HG03520 (cell line): ENCODE data around the gene MPST.
"Not testable (repeated sequence)": the region's sequence is repeated elsewhere in the genome, so short reads cannot be mapped to it uniquely, and the experiment has no call there.

Experiments
- ATAC-seq: cut with Tn5 transposase; IDR thresholded peaks from one replicate; pipeline ENCODE4 v1.9.1; 2021; ENCODE audit warnings: mild to moderate bottlenecking, moderate library complexity; ENCODE audit not compliant: unreplicated experiment

The MPST gene

DNA sequence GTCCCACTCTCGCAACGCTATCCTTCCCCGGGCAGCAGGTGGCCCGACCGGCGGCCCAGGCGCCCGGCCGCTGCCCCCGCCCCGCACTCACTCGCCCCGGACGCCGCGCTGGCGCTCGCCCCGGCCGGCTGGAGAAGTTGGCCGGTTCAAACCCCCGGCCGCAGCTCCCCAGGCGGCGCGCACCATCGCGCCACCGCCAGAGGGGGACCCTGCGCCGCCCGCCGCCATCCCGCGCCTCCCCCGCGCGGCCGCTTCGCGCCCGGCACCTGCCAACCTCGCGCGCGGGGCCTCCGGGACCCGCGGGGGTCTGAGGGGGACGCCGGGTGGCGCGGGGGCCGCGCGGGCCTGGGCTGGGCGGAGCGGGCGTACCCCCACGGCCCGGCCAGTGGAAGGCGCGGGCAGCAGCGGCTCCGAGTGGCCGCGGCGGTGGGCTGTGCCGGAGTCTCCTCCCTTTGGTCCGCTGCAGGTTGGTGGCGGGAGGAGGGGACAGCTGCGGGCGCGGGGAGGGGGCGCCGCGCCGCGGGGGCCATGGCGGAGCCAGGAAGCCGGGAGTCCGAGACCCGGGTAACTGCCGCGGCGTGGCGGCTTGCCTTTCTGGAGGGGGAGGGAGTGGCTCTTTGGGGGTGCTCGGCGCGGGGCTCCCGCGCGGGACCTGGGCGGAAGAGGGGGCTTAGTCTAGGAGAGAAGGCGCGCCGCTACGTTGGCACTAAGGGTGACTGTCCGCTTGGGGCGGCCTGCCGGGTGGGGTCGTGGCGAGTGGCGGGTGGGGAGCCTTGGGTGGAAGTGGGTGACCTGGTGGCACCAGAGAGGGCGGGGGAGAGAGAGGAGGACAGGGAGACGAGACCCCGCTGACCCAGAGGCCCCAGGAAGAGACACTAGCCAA is at the start of gene MPST, which contains the start of gene TST:
Gene MPST (plus strand): TSS at position 434 of the 883 bp plus-strand sequence. CDS start 95 bp downstream, at position 529.
Gene TST (minus strand): TSS at position 139 of the 883 bp plus-strand sequence. CDS start 715 bp downstream, outside the sequence.
- ATAC-seq, result no peak

DNA sequence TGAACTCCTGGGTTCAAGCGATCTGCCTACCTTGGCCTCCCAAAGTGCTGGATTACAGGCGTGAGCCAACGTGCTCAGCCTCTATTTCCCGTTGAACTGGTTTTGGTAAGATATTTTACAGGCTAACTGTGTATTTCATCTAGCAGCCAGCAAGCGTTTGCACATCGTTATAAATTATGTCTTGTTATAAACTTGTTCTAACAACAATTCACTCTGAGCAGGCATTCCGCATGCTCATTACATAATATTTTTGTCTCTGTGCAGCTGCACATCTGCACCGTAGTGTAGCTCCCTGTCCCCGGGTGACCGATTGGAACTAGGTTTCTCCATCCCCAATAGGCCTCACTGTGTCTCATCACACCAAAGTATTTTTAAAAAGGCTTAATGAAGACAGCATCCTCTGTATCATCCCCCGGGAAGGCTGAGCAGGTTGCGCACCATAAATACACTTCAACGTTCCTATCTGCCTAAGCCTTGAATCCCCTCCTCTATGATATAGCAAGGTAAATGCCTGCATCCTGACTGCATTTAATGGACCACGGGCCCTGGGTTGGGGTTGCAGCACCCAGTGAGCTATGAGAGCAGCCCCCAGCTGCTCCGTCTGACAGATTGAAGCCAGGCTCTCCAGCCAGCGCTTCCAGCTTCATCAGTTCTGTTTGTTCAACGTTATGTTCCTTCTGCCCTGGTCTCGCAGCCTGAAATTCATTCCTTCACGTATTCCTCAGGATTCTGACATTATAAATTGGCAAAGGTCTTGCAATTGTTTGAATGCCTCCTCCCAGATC is 48.0 kb upstream of the MPST start:
- ATAC-seq, result no peak

DNA sequence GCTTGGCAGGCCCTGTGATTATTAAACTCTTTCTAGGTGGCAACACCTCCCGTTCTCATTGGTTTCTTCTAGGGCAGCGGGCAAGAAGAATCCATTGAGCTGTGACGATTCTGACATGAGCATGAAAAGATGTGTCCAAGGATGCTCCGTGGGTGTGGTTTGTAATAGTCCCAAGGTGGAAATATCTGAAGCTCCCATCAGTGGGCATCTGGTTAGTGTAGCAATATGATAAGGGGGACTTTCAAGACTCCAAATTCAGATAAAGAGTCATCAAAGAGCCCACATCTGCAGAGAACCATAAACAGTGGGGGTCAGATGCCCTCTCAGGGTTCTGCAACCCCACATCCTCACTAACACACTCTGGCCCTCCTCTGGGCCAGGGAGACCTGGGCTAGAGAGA is 42.9 kb upstream of the MPST start:
- no peak for ATAC-seq

DNA sequence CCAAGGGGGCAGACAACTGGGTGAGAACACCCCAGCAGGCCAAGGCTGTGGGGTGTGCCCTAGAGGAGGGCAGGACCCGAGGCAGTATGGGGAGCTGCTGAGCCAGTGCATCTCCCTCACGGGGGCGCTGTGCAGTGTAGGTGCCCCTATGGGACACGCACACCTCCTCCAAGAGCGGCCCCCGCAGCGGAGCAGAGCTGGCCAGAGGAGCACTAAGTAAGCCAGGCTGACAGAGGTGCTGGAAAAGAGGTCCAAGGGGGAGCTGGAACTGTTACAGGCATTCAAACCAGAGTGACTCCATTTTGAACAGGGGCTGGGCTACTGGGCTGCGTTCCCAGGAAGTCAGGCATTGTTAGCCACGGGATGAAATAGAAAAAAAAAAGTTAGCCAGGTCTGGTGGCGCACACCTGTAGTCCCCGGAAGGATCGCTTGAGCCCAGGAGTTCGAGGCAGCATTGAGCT is 42.1 kb upstream of the MPST start:
- no peak for ATAC-seq

DNA sequence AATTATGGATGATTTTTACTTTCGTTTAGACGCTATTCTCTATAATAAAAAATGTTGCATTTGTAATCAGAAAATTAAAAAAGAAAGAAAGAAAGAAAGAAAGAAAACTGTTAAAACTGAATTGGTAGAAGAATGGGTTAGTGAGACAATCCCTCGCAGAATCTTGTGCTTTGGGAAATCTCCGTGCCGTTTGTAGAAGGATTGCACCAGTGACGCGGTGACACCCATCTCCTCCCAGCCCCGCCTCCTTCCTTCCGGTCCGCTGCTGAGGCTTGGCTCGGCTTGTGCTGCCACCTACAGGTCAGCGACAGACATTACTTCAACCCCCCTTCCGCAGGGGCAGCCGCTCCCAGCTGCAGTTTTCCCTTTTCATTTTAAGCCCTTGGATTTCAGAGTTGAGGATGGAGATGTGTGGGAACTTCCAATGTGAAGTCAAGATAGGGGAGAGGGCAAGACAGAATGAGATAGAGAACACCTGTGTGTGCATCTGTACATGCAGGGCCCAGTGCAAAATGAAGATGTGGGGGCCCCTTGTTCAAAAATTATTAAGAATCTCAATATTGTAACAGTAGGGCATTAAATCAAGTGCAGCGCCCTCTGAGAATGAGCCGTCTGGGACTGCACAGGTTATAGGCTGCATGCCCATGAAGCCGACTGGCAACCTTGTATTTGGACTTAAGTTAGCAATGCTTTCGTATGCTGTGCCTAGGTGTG is 41.4 kb upstream of the MPST start:
- peak; percentile 65 for ATAC-seq

DNA sequence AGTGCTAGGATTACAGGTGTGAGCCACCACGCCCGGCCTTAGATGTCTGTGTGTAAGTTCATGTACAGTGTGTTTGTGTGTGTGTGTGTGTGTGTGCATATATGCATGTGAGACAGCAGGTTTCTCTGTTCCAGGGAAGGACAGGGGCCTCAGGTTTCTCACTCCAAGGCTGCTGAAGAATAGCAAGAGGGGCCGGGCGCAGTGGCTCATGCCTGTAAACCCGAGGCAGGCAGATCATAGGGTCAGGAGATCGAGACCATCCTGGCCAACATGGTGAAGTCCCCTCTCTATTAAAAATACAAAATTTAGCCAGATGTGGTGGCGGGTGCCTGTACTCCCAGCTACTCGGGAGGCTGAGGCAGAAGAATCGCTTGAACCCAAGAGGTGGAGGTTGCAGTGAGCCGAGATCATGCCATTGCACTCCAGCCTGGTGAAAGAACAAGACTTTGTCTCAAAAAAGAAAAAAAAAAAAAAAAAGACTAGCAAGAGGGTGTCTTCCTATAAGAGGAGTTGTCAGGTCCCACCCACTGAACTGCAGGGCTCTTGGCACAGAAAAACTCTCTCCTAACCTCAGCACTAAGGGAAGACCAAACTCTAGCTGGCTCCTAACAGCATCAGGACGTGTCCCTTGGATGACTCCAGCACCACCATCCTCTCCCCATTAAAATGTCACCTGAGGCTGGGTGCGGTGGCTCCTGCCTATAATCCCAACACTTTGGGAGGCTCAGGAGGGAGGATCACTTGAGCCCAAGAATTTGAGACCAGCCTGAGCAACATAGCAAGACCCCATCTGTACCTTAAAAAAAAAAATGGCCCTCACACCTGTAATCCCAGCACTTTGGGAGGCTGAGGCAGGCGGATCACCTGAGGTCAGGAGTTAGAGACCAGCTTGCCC is 40.3 kb upstream of the MPST start:
- no peak for ATAC-seq

DNA sequence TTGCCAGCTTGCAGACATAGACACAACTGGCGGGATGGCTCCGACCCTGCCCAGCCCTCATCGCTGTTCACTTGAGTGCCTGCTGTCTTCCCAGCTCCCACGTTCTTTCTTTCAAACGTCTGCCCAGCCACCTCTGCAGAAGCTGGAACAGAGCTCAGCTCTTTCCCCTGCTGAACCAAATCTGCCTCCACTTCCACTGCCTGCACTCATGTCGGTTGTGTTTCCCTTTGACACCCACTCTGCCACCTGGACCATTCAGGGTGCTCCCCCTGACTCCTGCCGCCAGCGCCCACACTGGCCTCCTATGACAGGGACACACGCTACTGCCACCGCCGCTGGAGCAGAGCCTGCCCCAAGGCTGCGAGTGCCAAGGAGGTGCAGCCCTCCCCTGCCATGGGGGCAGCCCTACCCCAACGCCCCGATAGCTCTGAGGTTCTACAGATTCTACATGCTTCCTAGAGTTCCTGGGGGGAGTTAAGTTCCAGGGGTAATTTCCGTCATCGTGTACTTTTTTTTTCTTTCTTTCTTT is 38.2 kb upstream of the MPST start:
- no peak for ATAC-seq

DNA sequence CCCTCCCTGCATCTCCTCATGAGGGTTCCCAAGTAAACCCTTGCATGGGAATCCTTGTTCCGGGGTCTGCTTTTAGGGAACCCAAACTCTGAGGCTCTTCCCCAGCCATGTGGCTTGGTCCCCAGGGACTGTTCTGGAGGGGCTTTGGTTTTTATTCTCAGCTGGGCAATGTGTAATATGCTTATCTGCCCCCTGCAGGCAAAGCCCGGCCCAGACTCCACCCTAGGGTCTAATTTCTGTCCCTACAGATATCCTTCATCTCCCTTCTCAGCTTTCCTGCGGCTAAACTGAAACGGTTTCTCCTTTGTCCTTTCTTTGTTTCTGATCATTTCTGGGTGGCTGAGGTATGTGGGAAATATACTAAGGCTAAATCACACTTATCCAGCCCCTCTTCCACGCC is 37.4 kb upstream of the MPST start:
- no peak for ATAC-seq

DNA sequence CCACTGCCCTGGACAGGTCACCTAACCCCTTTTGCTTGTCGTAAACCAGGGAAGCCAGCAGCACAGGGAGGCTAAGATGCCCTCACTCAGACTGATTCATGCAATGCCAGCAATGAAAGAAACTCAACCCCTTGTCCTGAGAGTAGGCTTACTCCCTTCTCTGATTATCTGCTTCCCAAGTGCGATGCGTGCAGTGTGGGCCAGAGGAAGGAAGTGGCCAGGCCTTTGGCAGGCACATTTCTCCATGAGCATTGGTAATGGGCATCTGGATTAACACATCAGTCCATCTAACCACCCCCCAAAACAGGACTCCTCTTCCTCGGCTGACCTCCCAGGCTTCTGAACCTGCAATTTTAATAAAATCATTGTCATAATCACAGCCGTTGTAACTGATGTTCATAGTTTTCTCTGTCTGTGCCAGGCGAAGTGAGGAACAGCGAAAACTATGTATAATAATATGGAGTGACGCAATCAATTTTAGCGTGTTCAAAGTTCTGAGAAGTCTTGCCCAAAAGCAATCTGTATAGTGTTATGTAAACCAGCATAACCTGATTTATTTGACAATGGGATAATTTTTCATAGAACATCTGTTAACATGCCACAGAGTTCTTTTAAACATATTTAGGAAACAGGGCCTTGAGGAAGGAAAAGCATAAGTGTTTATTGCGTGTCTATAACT is 34.2 kb upstream of the MPST start:
- no peak for ATAC-seq

DNA sequence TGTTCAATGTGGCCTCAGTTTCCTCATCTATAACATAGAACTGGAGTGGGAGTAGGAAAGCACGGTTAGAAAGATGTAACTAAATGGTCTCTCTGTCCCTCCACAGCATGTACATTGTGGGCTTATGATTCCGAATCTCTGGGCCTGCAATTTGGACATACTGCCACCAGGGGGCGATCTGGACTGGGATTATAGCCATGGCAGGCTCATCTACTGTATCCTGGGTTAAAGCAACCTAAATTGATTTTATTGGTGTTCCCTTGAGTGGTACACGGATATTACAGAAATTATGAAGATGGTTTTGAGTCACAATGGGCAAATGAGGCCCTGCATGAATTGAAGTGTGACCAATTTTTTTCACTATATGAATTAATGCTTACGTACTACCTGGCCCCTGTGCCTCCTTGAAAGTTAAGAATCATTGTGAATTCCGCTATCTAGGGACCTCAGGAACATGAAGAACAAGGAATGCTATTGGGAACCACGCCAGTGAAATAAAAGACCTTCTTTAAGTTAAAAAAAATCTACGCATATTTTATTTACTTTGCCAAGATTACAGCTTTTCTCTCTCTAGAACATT is 33.2 kb upstream of the MPST start:
- no peak for ATAC-seq

DNA sequence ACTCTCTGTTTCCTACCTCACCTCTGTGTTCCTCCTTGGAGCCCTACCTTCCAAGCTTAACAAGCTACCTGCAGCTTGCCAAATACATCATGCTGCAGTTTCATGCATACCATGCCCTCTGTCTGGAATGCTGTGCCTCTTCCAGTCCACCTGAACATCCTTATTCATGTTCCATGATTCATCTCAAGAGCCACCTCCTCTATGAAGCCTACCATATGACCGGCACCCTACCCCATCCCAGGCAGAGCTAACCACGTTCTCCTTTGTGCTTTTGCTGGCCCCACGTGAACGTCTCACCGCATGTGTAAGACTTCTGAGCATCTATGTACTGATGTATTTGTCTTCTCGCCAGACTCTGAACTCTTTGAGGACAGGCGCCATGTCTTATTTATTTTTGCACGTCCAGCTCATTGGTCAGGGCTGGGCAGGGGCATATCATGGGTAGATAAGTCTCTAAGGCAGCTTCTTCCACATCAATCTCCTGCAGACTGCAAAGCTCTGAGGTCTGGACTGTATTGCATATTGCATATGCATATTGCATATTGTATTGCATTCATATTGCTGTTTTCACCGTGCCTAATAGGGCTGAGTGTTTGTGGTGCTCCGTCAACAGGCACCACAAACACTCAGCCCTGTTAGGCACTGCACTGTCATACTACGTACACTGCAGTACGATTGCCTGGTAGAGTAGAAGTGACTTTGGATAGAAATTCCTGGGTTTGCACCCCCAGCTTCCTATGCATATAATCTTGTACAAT is 31.3 kb upstream of the MPST start:
- ATAC-seq, result no peak

DNA sequence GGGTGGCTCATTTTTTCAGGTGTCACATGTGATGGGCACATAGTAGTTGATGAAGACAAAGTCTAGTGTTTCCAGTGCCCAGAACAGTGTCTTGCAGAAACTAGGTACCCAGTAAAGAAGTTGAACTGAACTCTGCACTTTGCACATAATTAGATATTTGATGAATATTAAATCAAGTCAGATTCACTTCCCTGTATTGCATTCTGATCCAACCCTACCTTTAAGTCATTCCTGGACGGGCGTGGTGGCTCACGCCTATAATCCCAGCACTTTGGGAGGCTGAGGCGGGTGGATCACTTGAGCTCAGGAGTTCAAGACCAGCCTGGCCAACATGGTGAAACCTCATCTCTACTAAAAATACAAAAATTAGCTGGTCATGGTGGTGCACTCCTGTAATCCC is 30.5 kb upstream of the MPST start:
- ATAC-seq, result not testable (repeated sequence)

DNA sequence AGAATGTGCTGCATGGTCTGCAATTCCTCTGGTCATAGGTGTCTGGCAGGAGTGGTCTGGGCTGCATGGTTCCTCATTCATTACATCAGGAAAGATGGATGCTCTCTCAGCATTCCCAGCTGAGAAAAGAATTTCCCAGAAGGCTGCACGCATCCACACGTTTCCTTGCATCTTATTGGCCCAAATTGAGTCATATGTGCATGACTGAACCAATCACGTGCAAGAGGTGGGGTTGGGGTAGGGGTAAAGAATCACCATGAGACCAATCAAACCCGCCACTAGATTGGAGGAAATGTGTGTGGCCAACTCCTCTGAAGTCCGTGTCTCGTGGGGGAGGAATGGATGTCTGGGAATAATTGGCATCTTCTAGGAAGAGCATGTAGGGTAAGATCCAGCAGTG is 29.1 kb upstream of the MPST start:
- no peak for ATAC-seq

DNA sequence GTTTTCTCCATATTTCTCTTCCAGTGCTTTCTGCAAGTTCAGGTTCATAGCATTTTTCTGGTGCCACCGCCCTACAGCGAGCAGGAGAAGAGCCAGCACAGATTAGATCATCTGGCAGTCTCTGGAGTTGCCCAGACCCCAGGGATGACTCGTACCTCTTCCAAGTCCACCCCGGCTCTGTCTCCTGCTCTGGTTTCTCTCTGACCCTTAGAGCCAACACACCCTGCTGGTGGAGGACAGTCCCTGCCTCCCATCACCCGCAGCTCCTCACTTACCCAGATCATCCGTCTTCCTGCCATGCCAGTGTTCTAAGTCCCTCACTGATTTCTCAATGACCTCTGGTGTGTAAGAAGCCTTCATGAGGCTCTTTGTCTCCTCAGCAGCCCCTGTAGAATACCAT is 28.3 kb upstream of the MPST start:
- no peak for ATAC-seq

DNA sequence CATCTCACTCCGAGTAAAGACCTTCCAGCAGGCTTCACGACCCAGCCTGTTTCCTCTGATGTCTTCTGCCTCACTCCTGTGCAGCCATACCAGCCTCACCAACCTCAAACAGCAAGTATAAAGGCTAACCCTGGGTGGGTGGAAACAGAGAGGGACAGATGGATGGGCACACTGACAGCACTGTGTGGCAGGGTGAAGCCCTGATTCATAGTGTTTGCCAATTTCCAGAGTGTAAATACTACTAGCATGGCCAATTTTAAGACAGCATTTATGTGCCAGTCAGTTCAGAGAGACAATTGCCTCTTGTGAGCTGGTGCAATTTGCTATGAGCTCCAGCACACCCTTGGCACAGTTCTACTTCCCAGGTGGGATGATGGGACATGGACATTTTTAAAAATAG is 21.8 kb upstream of the MPST start:
- ATAC-seq, result no peak

DNA sequence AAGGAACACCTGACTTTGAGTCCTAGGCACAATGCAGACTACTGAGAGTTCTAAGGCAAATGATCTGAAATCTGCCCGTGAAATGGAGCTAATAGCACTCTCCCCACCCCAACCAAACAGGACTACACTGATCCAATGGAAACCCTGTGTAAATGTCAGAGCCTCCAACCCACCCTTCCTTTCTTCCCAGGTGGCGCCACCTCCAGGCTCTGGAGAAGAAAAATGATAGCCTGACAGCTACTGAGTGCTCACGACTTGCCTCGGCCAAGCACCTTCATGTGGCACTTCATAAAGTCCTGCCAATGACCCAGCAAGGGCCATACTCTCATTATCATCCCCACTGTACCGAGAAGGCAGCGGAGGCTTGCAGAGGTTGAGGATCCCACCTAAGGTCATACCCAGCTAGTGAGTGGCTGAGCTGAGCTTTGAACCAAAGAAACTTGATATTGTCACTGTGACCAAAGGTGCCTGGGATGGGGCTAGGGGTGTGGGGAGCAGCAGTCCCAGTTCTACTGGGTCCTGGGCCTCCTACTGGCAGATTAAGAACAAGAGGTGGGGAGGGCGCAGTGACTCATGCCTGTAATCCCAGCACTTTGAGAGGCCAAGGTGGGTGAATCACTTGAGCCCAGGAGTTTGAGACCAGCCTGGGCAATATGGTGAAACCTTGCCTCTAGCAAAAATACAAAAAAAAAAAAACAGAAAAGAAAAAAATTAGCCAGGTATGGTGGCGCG is 20.8 kb upstream of the MPST start:
- no peak for ATAC-seq

DNA sequence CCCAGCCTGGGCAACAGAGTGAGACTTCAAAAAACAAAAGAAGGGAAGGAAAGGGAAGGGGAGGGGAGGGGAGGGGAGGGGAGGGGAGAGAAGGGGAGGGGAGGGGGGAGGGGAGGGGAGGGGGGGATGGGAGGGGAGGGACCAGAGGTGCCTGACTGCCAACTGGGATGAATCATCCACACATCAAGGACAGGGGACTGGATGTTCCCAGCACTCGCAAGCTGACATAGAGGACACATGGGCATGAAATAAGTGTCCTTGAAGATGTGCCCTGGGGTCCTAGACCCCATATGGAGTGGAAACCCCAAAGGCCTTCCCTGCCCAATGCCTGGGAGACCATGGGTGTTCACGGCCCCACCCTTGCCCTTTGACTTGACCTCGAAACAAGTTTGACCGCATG is 20.1 kb upstream of the MPST start:
- ATAC-seq, result no peak
